GM23338 (cell line): ENCODE measurements around the gene TNFAIP8L2. TPM values are rescaled to one million over a fixed set of nuclear protein-coding genes. Genes with fewer than 3 reads are reported as not detected.

Source experiments
- ATAC-seq: fragments of 200-7000 bp; cut with Tn5 transposase; 3 replicates; pipeline ENCODE4 v1.9.1; 2020
- DNase-seq: peaks from one replicate; pipeline ENCODE4 v3.0.0-alpha.2; 2015; ENCODE audit warnings: low spot score
- H2AFZ ChIP-seq: fragments of 200-600 bp; sonication (generic); 2 replicates; pipeline ENCODE4 v1.8.0; 2016; ENCODE audit warnings: antibody characterized with exemption, mild to moderate bottlenecking, moderate library complexity
- H3F3A ChIP-seq: fragments of 200-600 bp; sonication (generic); replicated peaks from 2 replicates; pipeline ENCODE4 v1.8.0; 2017; ENCODE audit warnings: antibody characterized with exemption, mixed run types, low read depth
- H3K27ac ChIP-seq: fragments of 200-600 bp; sonication (generic); 2 replicates; pipeline ENCODE4 v1.6.1; 2016; ENCODE audit warnings: low read depth
- H3K27me3 ChIP-seq: fragments of 200-600 bp; sonication (generic); 2 replicates; pipeline ENCODE4 v1.8.0; 2016; ENCODE audit warnings: mild to moderate bottlenecking, mixed run types, moderate library complexity; ENCODE audit not compliant: insufficient read depth
- H3K36me3 ChIP-seq: fragments of 200-600 bp; sonication (generic); 2 replicates; pipeline ENCODE4 v1.8.0; 2016; ENCODE audit warnings: mild to moderate bottlenecking; ENCODE audit not compliant: insufficient read depth
- H3K4me1 ChIP-seq: fragments of 200-600 bp; sonication (generic); 2 replicates; pipeline ENCODE4 v1.8.0; 2016; ENCODE audit warnings: mild to moderate bottlenecking, moderate library complexity; ENCODE audit not compliant: insufficient read depth
- H3K4me2 ChIP-seq: fragments of 200-600 bp; sonication (generic); 2 replicates; pipeline ENCODE4 v1.7.1; 2017; ENCODE audit warnings: mixed run types
- H3K4me3 ChIP-seq: fragments of 200-600 bp; sonication (generic); 2 replicates; pipeline ENCODE4 v1.6.1; 2016; ENCODE audit warnings: mixed run types
- H3K79me2 ChIP-seq: fragments of 200-600 bp; sonication (generic); replicated peaks from 2 replicates; pipeline ENCODE4 v1.8.0; 2017; ENCODE audit warnings: mild to moderate bottlenecking; ENCODE audit not compliant: insufficient read depth
- H3K9me2 ChIP-seq: fragments of 200-600 bp; sonication (generic); 2 replicates; pipeline ENCODE4 v1.8.0; 2017; ENCODE audit not compliant: insufficient read depth
- H4K20me1 ChIP-seq: fragments of 200-600 bp; sonication (generic); replicated peaks from 2 replicates; pipeline ENCODE4 v1.8.0; 2017; ENCODE audit warnings: mild to moderate bottlenecking; ENCODE audit not compliant: insufficient read depth
- H3K27ac Mint-ChIP-seq: 2 replicates; pipeline ENCODE4 v1.8.0; 2020; ENCODE audit warnings: inconsistent platforms, mild to moderate bottlenecking, moderate library complexity, mixed read lengths
- H3K27me3 Mint-ChIP-seq: 3 replicates; pipeline ENCODE4 v1.8.0; 2022; ENCODE audit warnings: low read depth, mild to moderate bottlenecking, moderate library complexity, mixed read lengths, inconsistent platforms; ENCODE audit not compliant: insufficient read depth, poor library complexity
- H3K36me3 Mint-ChIP-seq: 3 replicates; pipeline ENCODE4 v1.8.0; 2021; ENCODE audit warnings: low read depth, mild to moderate bottlenecking, inconsistent platforms, moderate library complexity, mixed read lengths
- H3K4me1 Mint-ChIP-seq: 3 replicates; pipeline ENCODE4 v1.8.0; 2020; ENCODE audit warnings: mild to moderate bottlenecking, inconsistent platforms, mixed read lengths
- H3K4me3 Mint-ChIP-seq: 3 replicates; pipeline ENCODE4 v1.8.0; 2021; ENCODE audit warnings: moderate library complexity, mild to moderate bottlenecking, inconsistent platforms, mixed read lengths
- H3K9me3 Mint-ChIP-seq: 3 replicates; pipeline ENCODE4 v1.8.0; 2020; ENCODE audit warnings: moderate library complexity, mild to moderate bottlenecking, inconsistent platforms, mixed read lengths
- CREB1 ChIP-seq: fragments of 250-450 bp; sonication (Bioruptor Pico); IDR thresholded peaks from 2 replicates; pipeline ENCODE4 v1.5.0; 2020; ENCODE audit warnings: low read depth, mild to moderate bottlenecking, moderate library complexity
- EZH2phosphoT487 ChIP-seq: fragments of 200-600 bp; sonication (generic); IDR thresholded peaks from one replicate; pipeline ENCODE4 v1.8.1; 2018; ENCODE audit warnings: antibody characterized with exemption; ENCODE audit not compliant: unreplicated experiment
- JUNB ChIP-seq: IDR thresholded peaks from one replicate; pipeline ENCODE4 v1.6.1; 2016; ENCODE audit warnings: antibody characterized with exemption; ENCODE audit not compliant: unreplicated experiment
- NANOG ChIP-seq: IDR thresholded peaks from 2 replicates; pipeline ENCODE4 v1.6.1; 2016; ENCODE audit warnings: antibody characterized with exemption, borderline replicate concordance
- POLR2AphosphoS5 ChIP-seq: IDR thresholded peaks from 2 replicates; pipeline ENCODE4 v1.6.1; 2016; ENCODE audit warnings: antibody characterized with exemption, low read depth
- REST ChIP-seq: IDR thresholded peaks from one replicate; pipeline ENCODE4 v1.6.1; 2018; ENCODE audit warnings: antibody characterized with exemption; ENCODE audit not compliant: unreplicated experiment
- STAT1 ChIP-seq: IDR thresholded peaks from one replicate; pipeline ENCODE4 v1.6.1; 2016; ENCODE audit warnings: antibody characterized with exemption; ENCODE audit not compliant: unreplicated experiment
- polyA plus RNA-seq: library from polyadenylated mRNA; unstranded; fragments of >200 nt; fragmentation: Nextera tagmentation; extraction: Ambion mirVana; gene quantifications from 2 replicates; pipeline ENCODE4 v1.2.1, GENCODE V29; 2016
- total RNA-seq: library from RNA; depleted of rRNA; stranded (reverse); fragments of >200 nt; shearing (Covaris generic); gene quantifications from 2 replicates; pipeline ENCODE4 v1.2.3, GENCODE V29; 2014

TNFAIP8L2 gene
- total and polyA plus RNA-seq, 2 experiments from 2014 or later, result 0.40 TPM; not detected in 1

DNA sequence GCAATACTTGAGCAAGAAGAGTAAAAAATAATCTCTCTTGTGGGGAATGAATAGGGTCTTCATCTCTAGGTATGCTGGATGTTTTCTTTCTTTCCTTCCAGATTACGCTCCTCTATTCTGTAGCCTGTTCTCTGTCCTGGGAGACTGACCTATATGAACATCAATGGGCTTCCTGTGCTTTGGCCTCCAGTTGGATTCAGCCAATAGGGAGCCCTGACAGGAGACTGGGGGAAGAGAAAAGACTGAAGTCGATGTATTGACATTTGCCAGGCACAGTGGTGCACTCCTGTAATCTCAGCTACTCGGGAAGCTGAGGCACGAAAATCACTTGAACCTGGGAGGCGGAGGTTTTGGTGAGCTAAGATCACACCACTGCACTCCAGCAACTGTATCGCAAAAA lies 27.6 kb upstream of the TNFAIP8L2 start:
- H3K4me1 ChIP-seq, result peaks cover 27% of the 10 kb centered on the region
- H3F3A ChIP-seq, result peaks cover 4% of the 10 kb centered on the region; the same call in 1 of the 2 replicates
- no peaks in the 10 kb centered on the region for H3K36me3 ChIP-seq
- H3K27ac ChIP-seq, result no peak overlapping the region
- DNase-seq (peak; percentile 52), ATAC-seq (no peak)
- peaks cover 3% of the 10 kb centered on the region; the same call in 1 of the 3 replicates for H3K36me3 Mint-ChIP-seq
- peaks cover 24% of the 10 kb centered on the region for H3K27me3 Mint-ChIP-seq
- H3K4me3 Mint-ChIP-seq, result no peak overlapping the region
- no peak overlapping the region for H3K4me2 ChIP-seq
- peaks cover 30% of the 10 kb centered on the region for H3K27me3 ChIP-seq
- no peak overlapping the region for H3K27ac Mint-ChIP-seq
- no peaks in the 10 kb centered on the region; the same call in 1 of the 2 replicates for H4K20me1 ChIP-seq
- no peaks in the 10 kb centered on the region for H3K79me2 ChIP-seq
- no peak overlapping the region for H2AFZ ChIP-seq
- H3K4me3 ChIP-seq, result no peak overlapping the region
- H3K9me2 ChIP-seq, result no peaks in the 10 kb centered on the region
- H3K9me3 Mint-ChIP-seq, result no peaks in the 10 kb centered on the region
- peaks cover 30% of the 10 kb centered on the region; the same call in 2 of the 3 replicates for H3K4me1 Mint-ChIP-seq
- no peak for TF ChIP-seq JUNB

GRCh38 chr1:151130987-151131586 lies 25.4 kb upstream of the TNFAIP8L2 start:
- Histone ChIP-seq H3K4me2 (peak overlapping the region; percentile 100), H3K27ac (no peak overlapping the region), H3K9me2 (no peaks in the 10 kb centered on the region), H3K4me1 (peaks cover 15% of the 10 kb centered on the region; the same call in 1 of the 2 replicates), H3K79me2 (no peaks in the 10 kb centered on the region), H4K20me1 (no peaks in the 10 kb centered on the region; the same call in 1 of the 2 replicates), H3F3A (peaks cover 4% of the 10 kb centered on the region; the same call in 1 of the 2 replicates), H3K36me3 (no peaks in the 10 kb centered on the region), H3K27me3 (peaks cover 38% of the 10 kb centered on the region), H2AFZ (0 out of 2 replicates have a peak overlapping the region, but pooled peaks have one; percentile 5), H3K4me3 (peak overlapping the region; percentile 88)
- Mint-ChIP-seq H3K4me3 (peak overlapping the region; percentile 80), H3K9me3 (no peaks in the 10 kb centered on the region), H3K27ac (peak overlapping the region; percentile 95), H3K27me3 (peaks cover 38% of the 10 kb centered on the region), H3K4me1 (peaks cover 18% of the 10 kb centered on the region), H3K36me3 (peaks cover 17% of the 10 kb centered on the region; the same call in 2 of the 3 replicates)
- DNase-seq (peak; percentile 99), ATAC-seq (peak; percentile 89)
- TF ChIP-seq JUNB (no peak), NANOG (no peak), REST (no peak), STAT1 (no peak), CREB1 (peak; percentile 76), POLR2AphosphoS5 (peak; percentile 79), EZH2phosphoT487 (no peak)
